ENCODE data around the gene TAB3.

DNA sequence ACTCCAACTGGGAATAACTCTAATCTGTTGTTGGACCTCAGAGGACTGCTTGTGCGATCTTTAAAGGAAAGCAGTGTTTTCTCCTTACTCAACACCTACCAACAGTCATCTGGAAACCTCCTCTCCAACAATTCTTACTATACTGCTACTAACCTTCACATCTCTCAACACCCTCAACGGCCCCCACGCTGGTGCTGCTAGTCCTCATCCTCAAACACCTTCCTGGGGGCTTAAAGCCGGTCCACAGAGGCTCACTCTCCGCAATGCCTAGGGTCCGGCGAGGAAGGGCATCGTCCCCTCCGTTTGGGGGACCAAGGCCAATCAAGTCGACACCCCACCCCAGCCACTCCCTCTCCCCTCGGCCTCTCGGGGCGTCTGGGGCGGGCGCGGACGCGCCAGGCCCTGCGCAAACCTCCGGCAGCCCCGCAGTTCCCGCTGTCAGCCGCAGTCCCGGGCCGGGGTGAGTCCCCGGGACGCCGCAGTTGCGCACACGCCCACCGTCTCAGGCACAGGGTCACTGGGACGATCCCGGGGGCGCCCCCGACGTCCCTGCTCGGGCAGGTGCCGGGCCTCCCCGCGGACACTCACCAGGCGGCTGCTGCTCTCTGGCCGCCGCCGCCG, 418 bp downstream of the TAB3 start:
- TF ChIP-seq POLR2A (IDR thresholded peaks at IDR 0.05; ENCODE audit: low read depth, low read length) = no peak
- TF ChIP-seq, protein P1, sequence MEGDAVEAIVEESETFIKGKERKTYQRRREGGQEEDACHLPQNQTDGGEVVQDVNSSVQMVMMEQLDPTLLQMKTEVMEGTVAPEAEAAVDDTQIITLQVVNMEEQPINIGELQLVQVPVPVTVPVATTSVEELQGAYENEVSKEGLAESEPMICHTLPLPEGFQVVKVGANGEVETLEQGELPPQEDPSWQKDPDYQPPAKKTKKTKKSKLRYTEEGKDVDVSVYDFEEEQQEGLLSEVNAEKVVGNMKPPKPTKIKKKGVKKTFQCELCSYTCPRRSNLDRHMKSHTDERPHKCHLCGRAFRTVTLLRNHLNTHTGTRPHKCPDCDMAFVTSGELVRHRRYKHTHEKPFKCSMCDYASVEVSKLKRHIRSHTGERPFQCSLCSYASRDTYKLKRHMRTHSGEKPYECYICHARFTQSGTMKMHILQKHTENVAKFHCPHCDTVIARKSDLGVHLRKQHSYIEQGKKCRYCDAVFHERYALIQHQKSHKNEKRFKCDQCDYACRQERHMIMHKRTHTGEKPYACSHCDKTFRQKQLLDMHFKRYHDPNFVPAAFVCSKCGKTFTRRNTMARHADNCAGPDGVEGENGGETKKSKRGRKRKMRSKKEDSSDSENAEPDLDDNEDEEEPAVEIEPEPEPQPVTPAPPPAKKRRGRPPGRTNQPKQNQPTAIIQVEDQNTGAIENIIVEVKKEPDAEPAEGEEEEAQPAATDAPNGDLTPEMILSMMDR (conservative IDR thresholded peaks at IDR 0.05; ENCODE audit: low read depth, low read length) = no peak
- no peak for TF ChIP-seq RFX5 (IDR thresholded peaks at IDR 0.05; ENCODE audit: low read depth, low read length)
- no peak for TF ChIP-seq RAD21 (IDR thresholded peaks at IDR 0.05; ENCODE audit: low read length)
- TF ChIP-seq NFE2L2 (IDR thresholded peaks at IDR 0.05; ENCODE audit: low read depth, low read length) = no peak
- no peak for TF ChIP-seq SMC3 (IDR thresholded peaks at IDR 0.05; ENCODE audit: low read depth, low read length)
- no peak for TF ChIP-seq RCOR1 (IDR thresholded peaks at IDR 0.05; ENCODE audit: insufficient replicate concordance, low read length)
- no peak for TF ChIP-seq FOS (IDR thresholded peaks at IDR 0.05; ENCODE audit: low read depth, low read length)
- no peak for TF ChIP-seq BHLHE40 (IDR thresholded peaks at IDR 0.05; ENCODE audit: low read depth, low read length)
- TF ChIP-seq MAZ (IDR thresholded peaks at IDR 0.05; ENCODE audit: borderline replicate concordance, low read depth, low read length) = no peak
- no peak for TF ChIP-seq CEBPB (IDR thresholded peaks at IDR 0.05; ENCODE audit: low read depth, low read length)
- TF ChIP-seq, protein P2, sequence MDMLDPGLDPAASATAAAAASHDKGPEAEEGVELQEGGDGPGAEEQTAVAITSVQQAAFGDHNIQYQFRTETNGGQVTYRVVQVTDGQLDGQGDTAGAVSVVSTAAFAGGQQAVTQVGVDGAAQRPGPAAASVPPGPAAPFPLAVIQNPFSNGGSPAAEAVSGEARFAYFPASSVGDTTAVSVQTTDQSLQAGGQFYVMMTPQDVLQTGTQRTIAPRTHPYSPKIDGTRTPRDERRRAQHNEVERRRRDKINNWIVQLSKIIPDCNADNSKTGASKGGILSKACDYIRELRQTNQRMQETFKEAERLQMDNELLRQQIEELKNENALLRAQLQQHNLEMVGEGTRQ (IDR thresholded peaks at IDR 0.05; ENCODE audit: low read depth, low read length) = no peak
- TF ChIP-seq MXI1 (IDR thresholded peaks at IDR 0.05; ENCODE audit: borderline replicate concordance, low read depth, low read length) = no peak
- TF ChIP-seq, protein P3, sequence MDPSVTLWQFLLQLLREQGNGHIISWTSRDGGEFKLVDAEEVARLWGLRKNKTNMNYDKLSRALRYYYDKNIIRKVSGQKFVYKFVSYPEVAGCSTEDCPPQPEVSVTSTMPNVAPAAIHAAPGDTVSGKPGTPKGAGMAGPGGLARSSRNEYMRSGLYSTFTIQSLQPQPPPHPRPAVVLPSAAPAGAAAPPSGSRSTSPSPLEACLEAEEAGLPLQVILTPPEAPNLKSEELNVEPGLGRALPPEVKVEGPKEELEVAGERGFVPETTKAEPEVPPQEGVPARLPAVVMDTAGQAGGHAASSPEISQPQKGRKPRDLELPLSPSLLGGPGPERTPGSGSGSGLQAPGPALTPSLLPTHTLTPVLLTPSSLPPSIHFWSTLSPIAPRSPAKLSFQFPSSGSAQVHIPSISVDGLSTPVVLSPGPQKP (IDR thresholded peaks at IDR 0.05; ENCODE audit: borderline replicate concordance, low read depth, low read length) = no peak

Measured in IMR-90 (cell line).